GM12872 (cell line): ENCODE results near the gene KRTAP9-1.
"Not testable (repeated sequence)": the region's sequence is repeated elsewhere in the genome, so short reads cannot be mapped to it uniquely, and the experiment has no call there.

ENCODE experiments used
- TF ChIP-seq, protein P1 (sequence below): IDR thresholded peaks from 3 replicates; pipeline ENCODE4 v1.5.1; 2011; ENCODE audit warnings: low read depth, mild to moderate bottlenecking, low read length, moderate library complexity; ENCODE audit not compliant: insufficient read depth

KRTAP9-1 gene

DNA sequence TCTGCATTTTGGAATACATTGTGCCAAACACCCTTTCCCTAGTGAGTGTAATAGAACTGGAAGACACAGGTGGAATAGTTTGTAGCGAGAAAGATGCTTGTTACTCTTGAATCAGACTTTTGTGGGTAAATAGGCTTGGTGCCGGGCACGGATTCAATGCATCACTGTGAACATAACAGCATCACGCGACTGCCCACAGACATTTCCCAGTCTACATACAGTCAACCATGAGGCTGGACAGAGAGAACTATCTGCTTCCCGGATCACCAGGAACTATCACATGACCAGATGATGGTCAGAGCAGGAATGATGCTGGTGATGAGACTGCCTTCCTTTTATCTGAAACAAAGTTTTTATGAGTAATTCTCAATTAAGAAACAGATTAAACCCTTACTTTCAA, 36.4 kb downstream of the KRTAP9-1 start:
- TF ChIP-seq, protein P1, sequence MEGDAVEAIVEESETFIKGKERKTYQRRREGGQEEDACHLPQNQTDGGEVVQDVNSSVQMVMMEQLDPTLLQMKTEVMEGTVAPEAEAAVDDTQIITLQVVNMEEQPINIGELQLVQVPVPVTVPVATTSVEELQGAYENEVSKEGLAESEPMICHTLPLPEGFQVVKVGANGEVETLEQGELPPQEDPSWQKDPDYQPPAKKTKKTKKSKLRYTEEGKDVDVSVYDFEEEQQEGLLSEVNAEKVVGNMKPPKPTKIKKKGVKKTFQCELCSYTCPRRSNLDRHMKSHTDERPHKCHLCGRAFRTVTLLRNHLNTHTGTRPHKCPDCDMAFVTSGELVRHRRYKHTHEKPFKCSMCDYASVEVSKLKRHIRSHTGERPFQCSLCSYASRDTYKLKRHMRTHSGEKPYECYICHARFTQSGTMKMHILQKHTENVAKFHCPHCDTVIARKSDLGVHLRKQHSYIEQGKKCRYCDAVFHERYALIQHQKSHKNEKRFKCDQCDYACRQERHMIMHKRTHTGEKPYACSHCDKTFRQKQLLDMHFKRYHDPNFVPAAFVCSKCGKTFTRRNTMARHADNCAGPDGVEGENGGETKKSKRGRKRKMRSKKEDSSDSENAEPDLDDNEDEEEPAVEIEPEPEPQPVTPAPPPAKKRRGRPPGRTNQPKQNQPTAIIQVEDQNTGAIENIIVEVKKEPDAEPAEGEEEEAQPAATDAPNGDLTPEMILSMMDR, result no peak

DNA sequence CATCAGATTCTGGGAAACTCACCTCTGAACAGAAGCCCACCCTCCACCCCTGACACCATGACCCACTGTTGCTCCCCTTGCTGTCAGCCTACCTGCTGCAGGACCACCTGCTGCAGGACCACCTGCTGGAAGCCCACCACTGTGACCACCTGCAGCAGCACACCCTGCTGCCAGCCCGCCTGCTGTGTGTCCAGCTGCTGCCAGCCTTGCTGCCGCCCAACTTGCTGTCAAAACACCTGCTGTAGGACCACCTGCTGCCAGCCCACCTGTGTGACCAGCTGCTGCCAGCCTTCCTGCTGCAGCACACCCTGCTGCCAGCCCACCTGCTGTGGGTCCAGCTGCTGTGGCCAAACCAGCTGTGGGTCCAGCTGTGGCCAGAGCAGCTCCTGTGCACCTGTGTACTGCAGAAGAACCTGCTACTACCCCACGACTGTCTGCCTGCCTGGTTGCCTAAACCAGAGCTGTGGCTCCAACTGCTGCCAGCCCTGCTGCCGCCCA, 37.0 kb downstream of the KRTAP9-1 start, which contains the start of gene KRTAP9-2:
KRTAP9-2 (plus strand) TSS at position 51 of the 498 bp plus-strand sequence; CDS start at position 58, 7 bp downstream.
- TF ChIP-seq, protein P1, result not testable (repeated sequence)

DNA sequence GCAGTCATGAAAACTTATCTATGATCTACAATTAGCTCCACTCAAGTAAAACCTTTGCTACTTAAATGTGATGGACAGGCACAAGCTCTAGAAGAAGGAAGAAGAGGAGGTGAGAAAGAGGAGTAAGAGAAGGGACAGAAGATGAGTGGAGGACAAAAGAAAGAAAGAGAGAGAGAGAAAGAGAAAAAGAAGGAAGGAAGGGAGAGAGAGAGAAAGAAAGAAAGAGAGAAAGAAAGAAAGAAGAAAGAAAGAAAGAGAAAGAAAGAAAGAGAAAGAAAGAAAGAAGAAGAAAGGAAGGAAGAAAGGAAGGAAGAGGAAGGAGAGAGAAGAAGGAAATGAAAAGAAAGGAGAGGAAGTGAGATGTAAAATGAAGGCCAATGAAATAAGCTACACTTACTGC, 40.4 kb downstream of the KRTAP9-1 start:
- TF ChIP-seq, protein P1, result no peak

DNA sequence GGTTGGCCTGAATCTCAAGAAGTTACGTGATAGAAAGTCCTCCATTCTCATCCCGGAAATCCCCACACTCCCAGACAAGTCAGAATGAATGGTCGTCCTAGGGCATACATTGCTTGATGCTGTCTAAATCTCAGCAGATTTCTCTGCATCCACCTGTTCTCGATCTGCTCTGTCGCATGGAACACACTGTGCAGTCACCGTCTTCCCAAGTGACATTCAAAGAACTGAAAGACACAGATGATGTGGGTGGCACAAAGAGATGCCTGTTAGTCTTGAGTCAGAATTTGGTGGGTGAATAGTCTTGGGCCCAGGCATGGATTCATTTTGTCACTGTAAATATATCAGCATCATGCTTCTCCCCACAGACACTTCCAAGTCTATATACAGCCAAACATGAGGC, 42.0 kb downstream of the KRTAP9-1 start:
- TF ChIP-seq, protein P1, result no peak

DNA sequence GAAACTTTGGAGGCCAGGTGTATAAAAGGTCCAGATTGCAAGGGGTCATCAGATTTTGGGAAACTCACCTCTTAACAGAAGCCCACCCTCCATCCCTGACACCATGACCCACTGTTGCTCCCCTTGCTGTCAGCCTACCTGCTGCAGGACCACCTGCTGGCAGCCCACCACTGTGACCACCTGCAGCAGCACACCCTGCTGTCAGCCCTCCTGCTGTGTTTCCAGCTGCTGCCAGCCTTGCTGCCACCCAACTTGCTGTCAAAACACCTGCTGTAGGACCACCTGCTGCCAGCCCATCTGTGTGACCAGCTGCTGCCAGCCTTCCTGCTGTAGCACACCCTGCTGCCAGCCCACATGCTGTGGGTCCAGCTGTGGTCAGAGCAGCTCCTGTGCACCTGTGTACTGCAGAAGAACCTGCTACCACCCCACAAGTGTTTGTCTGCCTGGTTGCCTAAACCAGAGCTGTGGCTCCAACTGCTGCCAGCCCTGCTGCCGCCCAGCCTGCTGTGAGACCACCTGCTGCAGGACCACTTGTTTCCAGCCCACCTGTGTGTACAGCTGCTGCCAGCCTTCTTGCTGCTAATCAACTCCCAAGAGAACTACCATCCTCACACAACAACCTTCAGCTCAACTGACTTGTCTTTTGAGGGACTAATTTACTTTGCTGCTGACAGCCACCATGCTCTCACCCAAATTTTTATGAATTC, 42.9 kb downstream of the KRTAP9-1 start, which contains the start of gene KRTAP9-3:
KRTAP9-3 (plus strand) TSS at position 51 of the 707 bp plus-strand sequence; CDS start at position 104, 53 bp downstream.
- TF ChIP-seq, protein P1, result not testable (repeated sequence)

DNA sequence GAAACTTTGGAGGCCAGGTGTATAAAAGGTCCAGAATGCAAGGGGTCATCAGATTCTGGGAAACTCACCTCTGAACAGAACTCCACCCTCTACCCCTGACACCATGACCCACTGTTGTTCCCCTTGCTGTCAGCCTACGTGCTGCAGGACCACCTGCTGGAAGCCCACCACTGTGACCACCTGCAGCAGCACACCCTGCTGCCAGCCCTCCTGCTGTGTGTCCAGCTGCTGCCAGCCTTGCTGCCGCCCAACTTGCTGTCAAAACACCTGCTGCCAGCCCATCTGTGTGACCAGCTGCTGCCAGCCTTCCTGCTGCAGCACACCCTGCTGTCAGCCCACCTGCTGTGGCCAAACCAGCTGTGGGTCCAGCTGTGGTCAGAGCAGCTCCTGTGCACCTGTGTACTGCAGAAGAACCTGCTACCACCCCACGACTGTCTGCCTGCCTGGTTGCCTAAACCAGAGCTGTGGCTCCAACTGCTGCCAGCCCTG, 48.3 kb downstream of the KRTAP9-1 start, which contains the start of gene KRTAP9-8:
KRTAP9-8 (plus strand) TSS at position 51 of the 489 bp plus-strand sequence; CDS start at position 104, 53 bp downstream.
- TF ChIP-seq, protein P1, result not testable (repeated sequence)
